ENCODE data around the gene IGF2BP2. TPM values are rescaled to one million over a fixed set of nuclear protein-coding genes. Genes with fewer than 3 reads are reported as not detected.

The IGF2BP2 gene
- total and polyA plus RNA-seq, 7 donors: 1.1 to 5.6 (median 2.3) TPM

DNA sequence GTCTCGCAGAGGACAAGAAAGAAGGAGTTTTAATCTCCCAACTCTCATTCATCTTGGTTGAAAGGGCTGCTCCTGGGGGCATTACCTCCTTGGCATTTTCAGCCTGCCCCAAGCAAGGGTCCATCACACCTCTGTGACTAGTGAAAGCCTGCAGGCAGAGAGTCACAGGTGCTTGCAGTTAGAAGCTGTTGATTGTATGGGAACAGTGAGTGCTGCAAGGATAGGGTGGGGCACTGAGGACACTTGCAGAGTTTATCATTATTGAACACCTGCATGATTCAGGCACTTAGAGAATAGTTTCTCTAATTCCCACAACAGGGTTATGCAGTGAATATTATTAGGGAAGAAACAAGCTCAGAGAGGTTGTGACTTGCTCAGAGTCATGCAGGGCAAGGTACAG is 41.7 kb upstream of the IGF2BP2 start:
- no peak for DNase-seq
- ATAC-seq: no peak
- TF ChIP-seq, protein P1, sequence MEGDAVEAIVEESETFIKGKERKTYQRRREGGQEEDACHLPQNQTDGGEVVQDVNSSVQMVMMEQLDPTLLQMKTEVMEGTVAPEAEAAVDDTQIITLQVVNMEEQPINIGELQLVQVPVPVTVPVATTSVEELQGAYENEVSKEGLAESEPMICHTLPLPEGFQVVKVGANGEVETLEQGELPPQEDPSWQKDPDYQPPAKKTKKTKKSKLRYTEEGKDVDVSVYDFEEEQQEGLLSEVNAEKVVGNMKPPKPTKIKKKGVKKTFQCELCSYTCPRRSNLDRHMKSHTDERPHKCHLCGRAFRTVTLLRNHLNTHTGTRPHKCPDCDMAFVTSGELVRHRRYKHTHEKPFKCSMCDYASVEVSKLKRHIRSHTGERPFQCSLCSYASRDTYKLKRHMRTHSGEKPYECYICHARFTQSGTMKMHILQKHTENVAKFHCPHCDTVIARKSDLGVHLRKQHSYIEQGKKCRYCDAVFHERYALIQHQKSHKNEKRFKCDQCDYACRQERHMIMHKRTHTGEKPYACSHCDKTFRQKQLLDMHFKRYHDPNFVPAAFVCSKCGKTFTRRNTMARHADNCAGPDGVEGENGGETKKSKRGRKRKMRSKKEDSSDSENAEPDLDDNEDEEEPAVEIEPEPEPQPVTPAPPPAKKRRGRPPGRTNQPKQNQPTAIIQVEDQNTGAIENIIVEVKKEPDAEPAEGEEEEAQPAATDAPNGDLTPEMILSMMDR (IDR thresholded peaks at IDR 0.05): no peak
- H3K36me3 ChIP-seq (ENCODE audit: insufficient read depth in 1 of 2, low read depth in 1 of 2): no peaks in the 10 kb centered on the region
- WGBS, 3 donors: 89 to 91% (median 90%) methylated on average over 1 of the region's 1 CpG
- no peak overlapping the region for H3K4me3 ChIP-seq
- intact Hi-C loops (cut with DNase I): no loop called here
- no peaks in the 10 kb centered on the region for H3K4me1 ChIP-seq
- H3K27ac ChIP-seq: no peak overlapping the region
- peaks cover 0 to 4% (median 2%) of the 10 kb centered on the region in 3 donors for H3K27me3 ChIP-seq (ENCODE audit: insufficient read depth in 3 of 3, low read length in 2 of 3)
- H3K9me3 ChIP-seq: no peaks in the 10 kb centered on the region

DNA sequence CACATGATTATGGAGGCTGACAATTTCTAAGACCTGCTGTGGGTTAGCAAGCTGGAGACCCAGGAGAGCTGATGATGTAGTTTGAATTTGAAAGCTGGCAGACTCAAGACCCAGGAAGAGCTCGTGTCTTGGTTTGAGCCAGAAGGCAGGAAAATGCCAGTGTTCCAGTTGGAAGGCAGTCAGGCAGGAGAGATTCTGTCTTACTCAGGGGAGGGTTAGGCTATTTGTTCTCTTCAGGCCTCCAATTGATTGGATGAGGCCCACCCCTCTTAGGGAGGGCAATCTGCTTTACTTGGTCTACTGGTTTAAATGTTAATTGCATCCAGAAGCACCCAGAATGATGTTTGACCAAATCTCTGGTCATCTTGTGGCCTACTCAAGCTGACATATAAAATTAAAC is 40.4 kb upstream of the IGF2BP2 start:
- TF ChIP-seq, protein P1 (IDR thresholded peaks at IDR 0.05): no peak
- intact Hi-C loops (cut with DNase I): no loop called here
- WGBS, 3 donors: 26 to 44% (median 34%) methylated on average over 1 of the region's 1 CpG
- Histone ChIP-seq H3K4me3 (no peak overlapping the region), H3K27ac (no peak overlapping the region), H3K27me3 (ENCODE audit: insufficient read depth in 3 of 3, low read length in 2 of 3) (peaks cover 0 to 4% (median 2%) of the 10 kb centered on the region in 3 donors), H3K36me3 (ENCODE audit: insufficient read depth in 1 of 2, low read depth in 1 of 2) (no peaks in the 10 kb centered on the region), H3K9me3 (no peaks in the 10 kb centered on the region), H3K4me1 (no peaks in the 10 kb centered on the region)
- ATAC-seq (no peak), DNase-seq (no peak)

DNA sequence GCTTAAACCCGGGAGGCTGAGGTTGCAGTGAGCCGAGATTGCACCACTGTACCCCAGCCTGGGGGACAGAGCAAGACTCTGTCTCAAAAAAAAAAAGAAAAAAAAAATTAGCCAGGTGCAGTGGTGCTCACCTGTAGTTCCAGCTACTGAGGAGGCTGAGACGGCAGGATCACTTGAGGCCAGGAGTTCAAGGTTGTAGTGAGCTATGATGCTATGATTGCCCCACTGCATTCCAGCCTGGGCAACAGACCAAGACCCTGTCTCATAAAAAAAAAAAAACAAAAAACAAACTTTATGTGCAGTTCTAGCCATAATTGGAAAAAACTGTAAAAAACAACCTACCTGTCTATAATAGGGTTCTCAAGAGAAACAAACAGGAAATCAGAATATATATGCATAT is 39.9 kb upstream of the IGF2BP2 start:
- DNase-seq (no peak), ATAC-seq (no peak)
- TF ChIP-seq, protein P1 (IDR thresholded peaks at IDR 0.05): no peak
- H3K4me3 ChIP-seq: no peak overlapping the region
- H3K4me1 ChIP-seq: no peaks in the 10 kb centered on the region
- no peak overlapping the region for H3K27ac ChIP-seq
- no peaks in the 10 kb centered on the region for H3K36me3 ChIP-seq (ENCODE audit: insufficient read depth in 1 of 2, low read depth in 1 of 2)
- intact Hi-C loops (cut with DNase I): no loop called here
- WGBS, 3 donors: 76 to 80% (median 79%) methylated on average over 3 of the region's 3 CpGs
- H3K9me3 ChIP-seq: no peaks in the 10 kb centered on the region
- peaks cover 0 to 4% (median 2%) of the 10 kb centered on the region in 3 donors for H3K27me3 ChIP-seq (ENCODE audit: insufficient read depth in 3 of 3, low read length in 2 of 3)

DNA sequence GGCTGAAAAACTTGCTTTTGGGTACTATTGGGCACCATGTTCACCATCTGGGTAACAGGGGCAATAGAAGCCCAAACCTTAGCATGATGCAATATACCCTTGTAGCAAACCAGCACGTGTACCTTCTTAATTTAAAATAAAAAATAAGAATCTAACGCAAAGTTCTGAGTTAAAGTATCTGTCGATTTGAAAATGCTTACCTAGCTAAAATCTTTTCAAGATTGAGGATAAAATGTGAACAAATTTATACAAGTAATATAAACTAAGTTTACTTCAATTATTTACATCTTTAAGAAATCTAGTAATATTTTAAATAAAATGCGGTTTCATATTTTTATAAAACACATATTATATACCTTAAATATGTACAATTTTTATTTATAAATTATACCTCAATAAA is 38.1 kb upstream of the IGF2BP2 start:
- no peaks in the 10 kb centered on the region for H3K4me1 ChIP-seq
- H3K36me3 ChIP-seq (ENCODE audit: insufficient read depth in 1 of 2, low read depth in 1 of 2): no peaks in the 10 kb centered on the region
- no peak for DNase-seq
- no peaks in the 10 kb centered on the region for H3K9me3 ChIP-seq
- H3K4me3 ChIP-seq: no peak overlapping the region
- no peak for ATAC-seq
- TF ChIP-seq, protein P1 (IDR thresholded peaks at IDR 0.05): no peak
- H3K27ac ChIP-seq: no peak overlapping the region
- H3K27me3 ChIP-seq (ENCODE audit: insufficient read depth in 3 of 3, low read length in 2 of 3): peaks cover 0 to 4% (median 2%) of the 10 kb centered on the region in 3 donors
- intact Hi-C loops (cut with DNase I): no loop called here
- WGBS, 3 donors: 93 to 97% (median 96%) methylated on average over 4 of the region's 4 CpGs

DNA sequence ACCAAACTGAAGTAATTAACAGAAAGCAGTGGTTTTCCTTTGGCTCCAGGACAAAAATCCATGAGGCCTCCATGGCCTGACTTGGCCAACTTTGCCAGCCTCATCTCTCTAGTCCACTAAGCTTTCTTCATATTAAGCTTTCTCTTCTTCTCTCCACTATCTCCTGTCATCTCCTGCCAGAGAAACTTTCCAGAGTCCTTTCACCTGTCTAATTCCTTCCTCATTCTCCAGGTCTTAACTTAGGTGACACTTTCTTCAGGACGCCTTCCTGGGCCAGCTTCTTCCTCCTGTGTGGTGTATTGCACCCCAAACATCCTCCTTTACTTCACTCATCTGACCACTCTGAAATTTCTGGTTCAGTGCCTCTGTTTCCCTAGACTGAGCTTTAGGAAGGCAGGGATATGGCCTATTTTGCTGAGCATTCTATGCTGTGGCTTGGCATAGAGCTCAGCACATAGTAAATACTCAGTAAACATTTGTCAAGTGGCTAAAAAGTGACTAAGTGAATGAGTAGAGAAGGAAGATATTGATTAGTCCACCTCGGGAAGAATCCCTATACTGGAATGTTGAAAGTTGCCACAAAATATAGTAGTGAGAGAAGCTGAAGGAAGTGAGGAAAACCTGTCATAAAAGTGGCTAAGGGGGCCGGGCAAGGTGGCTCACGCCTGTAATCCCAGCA is 34.6 kb upstream of the IGF2BP2 start:
- Histone ChIP-seq H3K36me3 (ENCODE audit: insufficient read depth in 1 of 2, low read depth in 1 of 2) (no peaks in the 10 kb centered on the region), H3K27ac (no peak overlapping the region), H3K4me3 (no peak overlapping the region), H3K4me1 (no peaks in the 10 kb centered on the region), H3K9me3 (peaks cover 11% of the 10 kb centered on the region), H3K27me3 (ENCODE audit: insufficient read depth in 3 of 3, low read length in 2 of 3) (peaks cover 0 to 4% (median 0%) of the 10 kb centered on the region in 3 donors)
- 82 to 89% (median 87%) methylated on average over 4 of the region's 4 CpGs for WGBS, 3 donors
- intact Hi-C loops (cut with DNase I): no loop called here
- TF ChIP-seq, protein P1 (IDR thresholded peaks at IDR 0.05): no peak
- ATAC-seq: no peak
- DNase-seq: no peak
